ENCODE results near the gene PCDHGA6.
"Not testable (repeated sequence)": the region's sequence is repeated elsewhere in the genome, so short reads cannot be mapped to it uniquely, and the experiment has no call there.

PCDHGA6 gene

GRCh38 chr5:141394401-141395187, 20.9 kb downstream of the PCDHGA6 start:
- DNase-seq, result not testable (repeated sequence)

DNA sequence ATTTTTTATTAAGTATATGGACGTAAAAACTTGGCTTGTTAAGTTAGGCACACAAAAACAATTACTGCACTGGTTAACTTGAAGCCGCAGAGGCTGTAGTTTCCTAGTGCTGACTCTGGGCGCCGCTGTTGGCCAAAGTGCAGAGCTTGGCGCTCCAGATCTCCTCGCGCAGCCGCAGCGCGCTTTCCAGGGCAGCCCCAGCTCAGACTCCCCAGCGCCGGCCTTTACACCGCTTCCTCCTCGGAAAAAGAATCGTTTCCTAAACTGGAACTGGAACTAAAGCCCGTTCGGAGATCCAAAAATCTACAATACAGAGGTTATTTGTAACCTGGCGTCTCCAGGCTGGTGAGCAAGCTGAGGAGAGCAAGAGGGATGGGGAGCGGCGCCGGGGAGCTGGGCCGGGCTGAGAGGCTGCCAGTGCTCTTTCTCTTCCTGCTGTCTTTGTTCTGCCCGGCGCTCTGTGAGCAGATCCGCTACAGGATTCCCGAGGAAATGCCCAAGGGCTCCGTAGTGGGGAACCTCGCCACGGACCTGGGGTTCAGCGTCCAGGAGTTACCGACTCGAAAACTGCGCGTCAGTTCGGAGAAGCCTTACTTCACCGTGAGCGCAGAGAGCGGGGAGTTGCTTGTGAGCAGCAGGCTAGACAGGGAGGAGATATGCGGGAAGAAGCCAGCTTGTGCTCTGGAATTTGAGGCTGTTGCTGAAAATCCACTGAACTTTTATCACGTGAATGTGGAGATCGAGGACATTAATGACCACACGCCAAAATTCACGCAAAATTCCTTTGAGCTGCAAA, 24.3 kb downstream of the PCDHGA6 start, which contains the start of gene PCDHGB5:
PCDHGB5 (plus strand) TSS at position 192 of the 796 bp plus-strand sequence; CDS start at position 373, 181 bp downstream.
- DNase-seq, result not testable (repeated sequence)

DNA sequence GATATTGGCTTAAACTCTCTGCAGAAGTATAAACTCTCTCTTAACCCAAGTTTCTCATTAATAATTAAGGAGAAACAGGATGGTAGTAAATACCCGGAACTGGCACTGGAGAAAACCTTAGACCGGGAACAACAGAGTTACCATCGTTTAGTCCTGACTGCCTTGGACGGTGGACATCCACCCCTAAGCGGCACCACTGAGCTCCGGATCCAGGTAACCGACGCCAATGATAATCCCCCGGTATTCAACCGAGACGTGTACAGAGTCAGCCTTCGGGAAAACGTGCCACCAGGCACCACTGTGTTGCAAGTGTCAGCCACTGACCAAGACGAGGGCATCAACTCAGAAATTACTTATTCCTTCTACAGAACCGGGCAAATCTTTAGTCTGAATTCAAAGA, 24.9 kb downstream of the PCDHGA6 start:
- DNase-seq, result no peak

GRCh38 chr5:141399555-141400258, 26.0 kb downstream of the PCDHGA6 start:
- DNase-seq, result no peak

- no peak for DNase-seq
These were observed 29.0 kb downstream of the PCDHGA6 start, which contains the start of gene PCDHGA9 for GRCh38 chr5:141402553-141403243. TSS of gene PCDHGA9 (plus strand) at chr5:141402778. CDS start at chr5:141402953, 175 bp downstream.

DNA sequence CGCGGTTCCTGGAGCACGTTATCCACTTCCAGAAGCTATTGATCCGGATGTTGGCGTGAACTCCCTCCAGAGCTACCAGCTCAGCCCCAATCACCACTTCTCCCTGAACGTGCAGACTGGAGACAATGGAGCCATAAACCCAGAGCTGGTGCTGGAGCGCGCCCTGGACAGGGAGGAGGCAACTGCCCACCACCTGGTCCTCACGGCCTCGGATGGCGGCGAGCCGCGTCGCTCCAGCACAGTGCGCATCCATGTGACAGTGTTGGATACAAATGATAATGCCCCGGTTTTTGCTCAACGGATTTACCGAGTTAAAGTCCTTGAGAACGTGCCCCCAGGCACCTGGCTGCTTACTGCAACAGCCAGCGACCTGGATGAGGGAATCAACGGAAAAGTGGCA, 29.7 kb downstream of the PCDHGA6 start:
- DNase-seq, result no peak

- not testable (repeated sequence) for DNase-seq
These were observed 34.3 kb downstream of the PCDHGA6 start, which contains the start of gene PCDHGB6 for GRCh38 chr5:141407790-141408505. TSS of gene PCDHGB6 (plus strand) at chr5:141408021. CDS start at chr5:141408203, 182 bp downstream.

DNA sequence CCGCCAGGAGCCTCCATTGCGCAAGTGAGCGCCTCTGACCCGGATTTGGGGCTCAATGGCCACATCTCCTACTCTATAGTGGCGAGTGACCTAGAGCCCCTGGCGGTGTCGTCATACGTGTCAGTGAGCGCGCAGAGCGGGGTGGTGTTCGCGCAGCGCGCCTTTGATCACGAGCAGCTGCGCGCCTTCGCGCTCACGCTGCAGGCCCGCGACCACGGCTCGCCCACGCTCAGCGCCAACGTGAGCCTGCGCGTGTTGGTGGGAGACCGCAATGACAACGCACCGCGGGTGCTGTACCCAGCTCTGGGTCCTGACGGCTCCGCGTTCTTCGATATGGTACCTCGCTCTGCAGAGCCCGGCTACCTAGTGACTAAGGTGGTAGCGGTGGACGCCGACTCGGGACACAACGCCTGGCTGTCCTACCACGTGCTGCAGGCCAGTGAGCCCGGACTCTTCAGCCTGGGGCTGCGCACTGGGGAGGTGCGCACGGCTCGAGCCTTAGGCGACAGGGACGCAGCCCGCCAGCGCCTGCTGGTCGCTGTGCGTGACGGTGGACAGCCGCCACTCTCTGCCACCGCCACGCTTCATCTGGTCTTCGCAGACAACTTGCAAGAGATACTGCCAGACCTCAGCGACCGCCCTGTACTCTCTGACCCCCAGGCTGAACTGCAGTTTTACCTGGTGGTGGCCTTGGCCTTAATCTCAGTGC, 36.1 kb downstream of the PCDHGA6 start:
- DNase-seq, result no peak

GRCh38 chr5:141411575-141411974, 37.9 kb downstream of the PCDHGA6 start:
- no peak for DNase-seq

DNA sequence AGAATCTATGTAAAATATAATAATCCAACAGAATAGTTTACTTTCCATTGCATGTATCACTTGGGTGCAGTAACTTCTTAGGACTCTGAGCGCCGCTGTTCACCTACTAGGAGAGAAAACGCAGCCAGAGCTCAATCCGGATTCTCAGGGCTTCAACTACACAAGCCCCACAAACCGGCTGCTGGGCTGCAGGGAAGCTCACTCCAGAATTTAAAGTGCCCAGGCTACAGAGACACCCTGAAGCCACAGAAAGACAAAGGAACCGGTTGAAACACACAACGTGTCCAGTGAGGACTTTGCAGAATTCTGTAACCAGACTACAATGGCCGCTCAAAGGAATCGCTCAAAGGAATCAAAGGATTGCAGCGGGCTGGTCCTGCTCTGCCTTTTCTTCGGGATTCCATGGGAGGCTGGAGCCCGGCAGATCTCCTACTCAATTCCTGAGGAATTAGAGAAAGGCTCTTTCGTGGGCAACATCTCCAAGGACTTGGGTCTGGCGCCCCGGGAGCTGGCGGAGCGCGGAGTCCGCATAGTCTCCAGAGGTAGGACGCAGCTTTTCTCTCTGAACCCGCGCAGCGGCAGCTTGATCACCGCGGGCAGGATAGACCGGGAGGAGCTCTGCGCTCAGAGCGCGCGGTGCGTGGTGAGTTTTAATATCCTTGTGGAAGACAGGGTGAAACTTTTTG, 39.3 kb downstream of the PCDHGA6 start, which contains the start of gene PCDHGA10:
PCDHGA10 (plus strand) TSS at position 134 of the 686 bp plus-strand sequence; CDS start at position 323, 189 bp downstream.
- no peak for DNase-seq

DNA sequence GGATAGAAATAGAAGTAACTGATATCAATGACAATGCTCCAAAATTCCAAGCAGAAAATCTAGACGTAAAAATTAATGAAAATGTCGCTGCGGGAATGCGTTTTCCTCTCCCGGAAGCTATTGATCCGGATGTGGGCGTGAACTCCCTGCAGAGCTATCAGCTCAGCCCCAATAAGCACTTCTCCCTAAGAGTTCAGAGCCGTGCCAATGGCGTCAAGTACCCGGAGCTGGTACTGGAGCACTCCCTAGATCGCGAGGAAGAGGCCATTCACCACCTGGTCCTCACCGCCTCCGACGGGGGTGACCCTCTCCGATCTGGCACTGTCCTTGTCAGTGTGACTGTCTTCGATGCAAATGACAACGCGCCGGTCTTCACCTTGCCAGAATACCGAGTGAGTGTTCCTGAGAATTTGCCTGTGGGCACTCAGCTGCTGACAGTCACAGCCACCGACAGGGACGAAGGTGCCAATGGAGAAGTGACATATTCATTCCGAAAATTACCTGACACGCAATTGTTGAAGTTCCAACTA, 39.9 kb downstream of the PCDHGA6 start:
- DNase-seq, result no peak

DNA sequence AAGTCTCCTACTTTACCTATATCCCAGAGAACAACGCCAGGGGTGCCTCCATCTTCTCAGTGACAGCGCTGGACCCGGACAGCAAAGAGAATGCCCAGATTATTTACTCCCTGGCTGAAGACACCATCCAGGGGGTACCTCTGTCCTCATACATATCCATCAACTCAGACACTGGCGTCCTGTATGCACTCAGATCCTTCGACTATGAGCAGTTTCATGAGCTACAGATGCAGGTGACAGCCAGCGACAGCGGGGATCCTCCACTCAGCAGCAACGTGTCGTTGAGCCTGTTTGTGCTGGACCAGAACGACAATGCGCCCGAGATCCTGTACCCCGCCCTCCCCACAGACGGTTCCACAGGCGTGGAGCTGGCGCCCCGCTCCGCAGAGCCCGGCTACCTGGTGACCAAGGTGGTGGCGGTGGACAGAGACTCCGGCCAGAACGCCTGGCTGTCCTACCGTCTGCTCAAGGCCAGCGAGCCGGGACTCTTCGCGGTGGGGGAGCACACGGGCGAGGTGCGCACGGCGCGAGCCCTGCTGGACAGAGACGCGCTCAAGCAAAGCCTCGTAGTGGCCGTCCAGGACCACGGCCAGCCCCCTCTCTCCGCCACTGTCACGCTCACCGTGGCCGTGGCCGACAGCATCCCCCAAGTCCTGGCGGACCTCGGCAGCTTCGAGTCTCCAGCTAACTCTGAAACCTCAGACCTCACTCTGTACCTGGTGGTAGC, 41.0 kb downstream of the PCDHGA6 start:
- DNase-seq, result not testable (repeated sequence)

- DNase-seq, result not testable (repeated sequence)
These were observed 41.6 kb downstream of the PCDHGA6 start for GRCh38 chr5:141415275-141415618.

DNA sequence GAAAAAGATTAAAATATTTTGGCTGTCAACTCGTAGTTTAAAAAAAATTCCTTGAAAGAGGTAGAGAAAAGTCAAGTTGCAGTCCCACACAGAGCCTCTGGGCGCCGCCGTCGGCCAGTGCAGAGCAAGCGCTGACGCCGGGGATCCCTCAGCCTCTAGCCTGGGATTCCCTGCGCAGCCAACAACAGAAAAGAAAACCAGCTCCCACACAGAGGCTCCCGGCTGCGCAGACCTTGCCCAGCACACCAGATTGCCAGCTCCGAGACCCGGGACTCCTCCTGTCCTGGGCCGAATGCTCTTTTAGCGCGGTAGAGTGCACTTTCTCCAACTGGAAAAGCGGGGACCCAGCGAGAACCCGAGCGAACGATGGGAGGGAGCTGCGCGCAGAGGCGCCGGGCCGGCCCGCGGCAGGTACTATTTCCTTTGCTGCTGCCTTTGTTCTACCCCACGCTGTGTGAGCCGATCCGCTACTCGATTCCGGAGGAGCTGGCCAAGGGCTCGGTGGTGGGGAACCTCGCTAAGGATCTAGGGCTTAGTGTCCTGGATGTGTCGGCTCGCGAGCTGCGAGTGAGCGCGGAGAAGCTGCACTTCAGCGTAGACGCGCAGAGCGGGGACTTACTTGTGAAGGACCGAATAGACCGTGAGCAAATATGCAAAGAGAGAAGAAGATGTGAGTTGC, 43.9 kb downstream of the PCDHGA6 start, which contains the start of gene PCDHGB7:
PCDHGB7 (plus strand) TSS at position 184 of the 679 bp plus-strand sequence; CDS start at position 367, 183 bp downstream.
- not testable (repeated sequence) for DNase-seq

- no peak for DNase-seq
These were observed 45.6 kb downstream of the PCDHGA6 start for GRCh38 chr5:141419074-141419880.

DNA sequence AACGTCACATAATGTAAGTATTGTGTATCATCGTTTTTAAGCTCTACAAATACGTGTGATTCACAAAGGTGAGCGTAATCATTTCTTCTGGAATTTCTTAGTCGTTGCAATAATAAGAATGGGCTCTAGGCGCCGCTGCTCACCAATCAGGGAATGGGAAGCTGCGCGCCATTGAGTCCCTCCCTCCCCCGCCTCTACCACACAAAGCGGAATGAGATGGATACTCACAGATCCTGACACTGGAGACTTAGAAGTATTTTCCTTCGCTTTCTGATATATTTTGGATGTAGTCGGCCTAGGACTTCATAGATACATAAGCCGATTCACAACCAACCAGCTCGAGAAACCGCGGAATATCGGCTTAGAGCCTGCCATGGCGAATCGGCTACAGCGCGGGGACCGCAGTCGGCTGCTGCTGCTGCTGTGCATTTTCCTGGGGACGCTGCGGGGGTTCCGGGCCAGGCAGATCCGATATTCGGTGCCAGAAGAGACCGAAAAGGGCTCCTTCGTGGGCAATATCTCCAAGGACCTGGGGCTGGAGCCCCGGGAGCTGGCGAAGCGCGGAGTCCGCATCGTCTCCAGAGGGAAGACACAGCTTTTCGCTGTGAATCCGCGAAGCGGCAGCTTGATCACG, 47.3 kb downstream of the PCDHGA6 start, which contains the start of gene PCDHGA11:
PCDHGA11 (plus strand) TSS at position 197 of the 634 bp plus-strand sequence; CDS start at position 374, 177 bp downstream.
- DNase-seq, result no peak

DNA sequence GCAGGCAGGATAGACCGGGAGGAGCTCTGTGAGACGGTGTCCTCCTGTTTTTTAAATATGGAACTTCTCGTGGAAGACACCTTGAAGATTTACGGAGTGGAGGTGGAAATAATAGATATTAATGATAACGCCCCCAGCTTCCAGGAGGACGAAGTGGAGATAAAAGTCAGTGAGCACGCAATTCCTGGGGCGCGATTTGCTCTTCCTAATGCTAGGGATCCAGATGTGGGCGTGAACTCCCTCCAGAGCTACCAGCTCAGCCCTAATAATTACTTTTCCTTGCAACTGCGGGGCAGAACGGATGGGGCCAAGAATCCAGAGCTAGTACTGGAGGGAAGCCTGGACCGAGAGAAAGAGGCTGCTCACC, 47.8 kb downstream of the PCDHGA6 start:
- DNase-seq, result no peak

All from DMS153 (cell line).